ENCODE data around the gene UAP1L1.

DNA sequence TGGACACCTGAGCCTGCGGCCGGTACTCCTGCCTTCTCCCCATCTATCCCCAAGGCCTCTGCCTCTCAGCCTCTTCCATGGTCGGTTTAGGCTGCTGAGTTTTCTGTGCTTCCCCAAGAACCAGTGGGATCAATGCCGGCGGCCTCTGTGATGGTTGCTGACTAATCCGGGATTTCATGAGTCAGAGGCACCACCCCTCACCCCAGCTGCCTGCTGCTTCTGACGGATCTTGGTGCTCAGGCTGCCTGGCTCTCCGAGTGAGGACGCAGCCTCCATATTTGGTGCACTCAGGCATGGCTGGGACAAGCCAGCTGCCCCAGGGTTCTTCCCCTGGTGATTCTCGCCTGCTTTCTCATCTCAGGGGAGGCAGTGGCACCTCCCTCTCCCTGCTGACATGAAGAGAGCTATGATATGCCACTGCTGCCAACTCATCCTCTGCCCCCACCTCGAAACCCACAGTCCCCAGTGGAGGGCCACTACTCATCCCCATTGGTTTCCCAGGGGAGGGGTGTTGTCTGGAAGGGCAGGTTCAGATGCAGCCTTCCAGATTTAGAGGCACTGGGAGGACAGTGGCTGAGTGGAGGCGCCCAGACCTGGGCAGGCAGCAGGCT lies 6.2 kb downstream of the UAP1L1 start:
- TF ChIP-seq, protein P1, sequence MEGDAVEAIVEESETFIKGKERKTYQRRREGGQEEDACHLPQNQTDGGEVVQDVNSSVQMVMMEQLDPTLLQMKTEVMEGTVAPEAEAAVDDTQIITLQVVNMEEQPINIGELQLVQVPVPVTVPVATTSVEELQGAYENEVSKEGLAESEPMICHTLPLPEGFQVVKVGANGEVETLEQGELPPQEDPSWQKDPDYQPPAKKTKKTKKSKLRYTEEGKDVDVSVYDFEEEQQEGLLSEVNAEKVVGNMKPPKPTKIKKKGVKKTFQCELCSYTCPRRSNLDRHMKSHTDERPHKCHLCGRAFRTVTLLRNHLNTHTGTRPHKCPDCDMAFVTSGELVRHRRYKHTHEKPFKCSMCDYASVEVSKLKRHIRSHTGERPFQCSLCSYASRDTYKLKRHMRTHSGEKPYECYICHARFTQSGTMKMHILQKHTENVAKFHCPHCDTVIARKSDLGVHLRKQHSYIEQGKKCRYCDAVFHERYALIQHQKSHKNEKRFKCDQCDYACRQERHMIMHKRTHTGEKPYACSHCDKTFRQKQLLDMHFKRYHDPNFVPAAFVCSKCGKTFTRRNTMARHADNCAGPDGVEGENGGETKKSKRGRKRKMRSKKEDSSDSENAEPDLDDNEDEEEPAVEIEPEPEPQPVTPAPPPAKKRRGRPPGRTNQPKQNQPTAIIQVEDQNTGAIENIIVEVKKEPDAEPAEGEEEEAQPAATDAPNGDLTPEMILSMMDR (IDR thresholded peaks at IDR 0.05; ENCODE audit: insufficient read depth, low read length, poor library complexity, severe bottlenecking) = no peak
- TF ChIP-seq EZH2phosphoT487 (conservative IDR thresholded peaks at IDR 0.05; ENCODE audit: low read length) = no peak

Data from SU-DHL-6 (cell line).